GM21360 (cell line): Measurements from ENCODE around the gene RAB11A.

ENCODE experiments used
- ATAC-seq: cut with Tn5 transposase; IDR thresholded peaks from one replicate; pipeline ENCODE4 v1.9.1; 2021; ENCODE audit warnings: mild to moderate bottlenecking, moderate library complexity; ENCODE audit not compliant: unreplicated experiment

The RAB11A gene

GRCh38 chr15:65935391-65935790 is 66.1 kb downstream of the RAB11A start:
- no peak for ATAC-seq

- ATAC-seq, result no peak
Measured at GRCh38 chr15:65936282-65936681, 67.0 kb downstream of the RAB11A start.

- no peak for ATAC-seq
Measured at GRCh38 chr15:65937054-65937453, 67.8 kb downstream of the RAB11A start.

- no peak for ATAC-seq
Measured at GRCh38 chr15:65937476-65937875, 68.2 kb downstream of the RAB11A start.

GRCh38 chr15:65938604-65939003 is 69.3 kb downstream of the RAB11A start:
- no peak for ATAC-seq

- ATAC-seq, result no peak
Measured at GRCh38 chr15:65939901-65940617, 70.8 kb downstream of the RAB11A start.

GRCh38 chr15:65940618-65940909 is 71.3 kb downstream of the RAB11A start:
- ATAC-seq, result no peak
